HG03571 (cell line): ENCODE results near the gene THOC7.
A peak's percentile ranks its signal among the peaks of the same experiment; 100 is the strongest.

ENCODE experiments used
- ATAC-seq: cut with Tn5 transposase; IDR thresholded peaks from one replicate; pipeline ENCODE4 v1.9.1; 2021; ENCODE audit not compliant: unreplicated experiment

The THOC7 gene

DNA sequence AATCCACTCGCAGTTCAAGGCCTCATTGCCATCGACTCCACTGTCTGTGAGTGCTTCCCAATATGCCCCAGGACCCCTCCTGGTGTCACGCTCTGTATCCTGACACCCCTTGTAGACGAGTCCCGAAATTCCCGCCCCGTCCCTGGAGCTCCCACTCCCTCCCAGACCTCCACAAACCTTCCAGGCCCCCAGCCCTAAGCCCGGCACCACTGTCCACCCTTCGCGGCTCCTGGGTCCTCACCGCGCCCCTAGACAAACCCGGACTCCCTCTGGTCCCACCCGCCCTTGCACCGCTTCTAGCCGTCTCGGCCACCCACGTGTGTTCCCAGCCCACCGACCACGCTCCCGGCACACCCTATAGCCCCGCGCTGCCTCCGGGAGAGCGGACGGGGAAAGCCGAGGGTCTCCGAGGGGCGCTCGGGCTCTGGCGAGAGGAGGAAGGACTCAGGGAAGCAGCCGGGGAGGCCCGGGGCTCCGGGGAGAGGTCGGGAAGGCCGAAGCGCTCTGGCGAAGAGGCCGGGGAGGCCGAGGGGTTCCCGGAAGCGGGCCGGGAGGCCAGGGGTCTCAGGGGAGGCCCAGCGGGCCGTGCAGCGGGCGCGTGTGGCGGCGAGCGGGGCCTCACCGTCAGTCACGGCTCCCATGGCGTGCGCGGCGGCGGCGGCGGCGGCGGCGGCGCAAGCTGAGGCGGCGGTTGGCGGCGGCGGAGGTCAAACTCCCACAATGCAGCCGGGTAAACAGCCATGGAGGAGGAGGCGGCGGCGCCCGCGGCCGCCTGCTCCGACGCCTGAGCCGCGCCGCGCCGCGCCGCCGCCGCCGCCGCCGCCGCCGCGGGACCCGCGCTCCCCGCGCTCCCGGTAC is at the start of gene THOC7, which contains the start of gene ATXN7:
THOC7 (minus strand) TSS at position 656 of the 858 bp plus-strand sequence; CDS start at position 641, 15 bp downstream.
ATXN7 (plus strand) TSS at position 718 of the 858 bp plus-strand sequence. CDS start 48,732 bp downstream, outside the sequence.
- ATAC-seq, result peak; percentile 56

DNA sequence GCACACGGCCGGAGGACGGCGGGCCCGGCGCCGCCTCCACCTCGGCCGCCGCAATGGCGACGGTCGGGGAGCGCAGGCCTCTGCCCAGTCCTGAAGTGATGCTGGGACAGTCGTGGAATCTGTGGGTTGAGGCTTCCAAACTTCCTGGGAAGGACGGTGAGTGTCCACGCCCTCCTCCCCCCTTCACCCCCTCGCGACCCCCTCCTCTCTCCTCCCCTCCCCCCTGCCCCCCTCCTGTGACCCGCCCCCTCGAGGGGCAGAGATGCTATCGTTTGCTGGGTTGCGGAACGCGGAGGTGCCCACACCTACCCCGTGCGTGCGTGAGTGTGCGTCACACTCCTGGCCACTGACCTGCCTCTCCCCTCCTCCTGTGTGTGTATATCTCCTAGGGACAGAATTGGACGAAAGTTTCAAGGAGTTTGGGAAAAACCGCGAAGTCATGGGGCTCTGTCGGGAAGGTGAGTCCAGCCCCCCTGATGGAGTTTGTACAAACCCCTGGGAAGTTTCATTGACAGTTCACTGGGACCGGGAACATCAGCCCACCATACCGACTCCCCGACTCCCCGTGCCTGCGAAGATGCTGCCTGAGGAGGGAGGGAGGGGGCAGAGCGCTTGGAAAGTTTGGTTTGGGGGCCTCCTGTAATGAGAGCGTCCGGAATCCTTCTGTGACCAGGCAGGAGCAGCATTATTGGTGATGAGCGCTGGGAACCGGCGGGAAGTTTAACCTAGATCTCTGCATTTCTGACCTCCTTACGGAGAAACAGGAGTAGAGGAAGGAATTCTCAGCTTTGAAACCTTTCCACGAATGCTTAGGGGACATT is 49.4 kb upstream of the THOC7 start:
- ATAC-seq, result no peak

DNA sequence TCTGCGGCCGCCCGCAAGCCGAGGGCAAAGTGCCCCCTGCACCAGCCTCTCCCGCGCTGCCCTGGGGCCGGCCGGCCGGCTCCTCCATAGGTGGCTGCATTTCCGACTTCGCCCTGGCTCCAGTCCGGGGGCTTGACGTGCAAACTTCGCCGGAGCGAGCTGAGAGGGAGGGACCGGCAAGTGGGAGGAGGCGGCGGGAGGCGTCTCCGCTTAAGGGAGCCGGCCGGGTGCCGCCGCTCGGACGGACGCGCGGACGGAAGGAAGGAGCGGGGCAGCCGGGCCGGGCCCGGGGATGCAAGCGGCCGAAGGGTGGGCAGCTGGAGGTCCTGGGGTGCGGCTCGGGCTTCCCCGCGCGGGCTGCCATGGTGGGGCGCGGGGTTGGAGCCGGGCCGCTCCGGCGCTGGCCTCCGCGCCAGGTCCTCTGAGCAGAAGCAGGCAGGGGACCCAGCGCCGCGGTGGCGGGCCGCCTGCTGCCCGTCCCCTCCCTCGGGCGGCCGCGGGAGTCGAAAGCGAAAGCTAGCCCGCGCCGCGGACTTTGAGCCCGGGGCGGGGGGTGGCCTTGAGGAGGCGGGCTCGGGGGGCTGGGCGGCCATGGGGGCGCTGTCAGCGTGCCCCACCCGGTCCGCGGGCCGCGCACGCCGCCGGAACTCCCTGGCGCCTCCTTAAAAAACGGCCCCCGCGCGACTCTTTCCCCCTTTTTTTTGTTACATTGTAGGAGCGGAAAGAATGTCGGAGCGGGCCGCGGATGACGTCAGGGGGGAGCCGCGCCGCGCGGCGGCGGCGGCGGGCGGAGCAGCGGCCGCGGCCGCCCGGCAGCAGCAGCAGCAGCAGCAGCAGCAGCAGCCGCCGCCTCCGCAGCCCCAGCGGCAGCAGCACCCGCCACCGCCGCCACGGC is 48.5 kb upstream of the THOC7 start, which contains the start of gene SCAANT1:
SCAANT1 (minus strand) TSS at position 511 of the 895 bp plus-strand sequence.
- peak; percentile 78 for ATAC-seq

DNA sequence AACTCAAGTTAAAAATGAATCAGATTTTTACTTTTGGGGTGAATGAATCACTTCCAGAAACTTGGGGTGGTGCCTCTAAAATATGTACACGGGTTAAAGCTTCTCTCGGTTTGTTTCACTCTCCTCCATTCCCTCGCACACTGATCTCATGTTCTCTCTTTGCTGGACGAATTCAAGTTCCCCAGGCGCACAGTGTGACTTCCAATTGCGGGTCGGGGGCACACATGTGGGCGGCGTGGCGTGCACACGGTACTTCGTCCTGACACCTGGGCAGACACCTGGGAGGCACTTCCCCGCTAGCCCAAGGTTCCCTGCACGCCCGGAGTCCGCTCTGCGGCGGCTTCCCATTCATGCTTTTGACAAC is 47.9 kb upstream of the THOC7 start:
- no peak for ATAC-seq

DNA sequence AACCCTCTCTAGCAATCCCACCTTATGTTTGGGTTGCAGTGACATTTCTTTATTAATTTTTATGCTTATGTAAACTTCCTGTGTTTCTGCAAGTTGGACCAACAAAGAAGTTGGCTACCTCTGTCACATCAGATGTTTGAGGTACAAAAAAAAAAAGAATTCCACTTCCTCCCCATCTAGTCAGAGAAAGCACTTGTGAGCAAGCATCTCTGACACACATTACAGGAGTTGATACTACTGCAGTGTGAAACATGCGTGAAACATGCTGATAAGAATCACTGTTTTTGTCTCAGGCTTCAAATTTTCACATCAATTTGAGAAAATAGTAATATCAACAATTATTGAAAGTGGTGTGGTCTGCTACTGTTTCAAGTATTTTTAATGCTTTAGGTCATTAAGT is 47.3 kb upstream of the THOC7 start:
- ATAC-seq, result no peak

DNA sequence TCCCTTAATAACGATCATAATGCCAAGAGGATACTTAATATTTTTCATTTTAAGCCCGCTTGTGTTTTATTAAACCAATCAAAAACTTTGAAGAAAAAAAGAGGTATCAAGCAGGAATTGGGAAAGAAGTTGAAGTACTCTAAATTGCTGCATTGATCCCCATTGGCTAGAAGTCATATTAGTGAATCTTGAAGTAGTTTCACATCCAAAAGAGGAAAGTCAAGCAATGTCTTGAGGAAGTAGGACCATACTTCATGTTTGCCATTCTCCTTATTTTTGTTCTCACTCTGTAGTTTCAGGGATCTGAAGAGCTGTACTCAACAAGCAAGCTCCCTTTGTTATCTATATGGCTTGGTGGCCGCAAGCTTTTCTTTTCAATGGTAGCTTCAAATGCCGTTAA is 46.4 kb upstream of the THOC7 start:
- no peak for ATAC-seq

DNA sequence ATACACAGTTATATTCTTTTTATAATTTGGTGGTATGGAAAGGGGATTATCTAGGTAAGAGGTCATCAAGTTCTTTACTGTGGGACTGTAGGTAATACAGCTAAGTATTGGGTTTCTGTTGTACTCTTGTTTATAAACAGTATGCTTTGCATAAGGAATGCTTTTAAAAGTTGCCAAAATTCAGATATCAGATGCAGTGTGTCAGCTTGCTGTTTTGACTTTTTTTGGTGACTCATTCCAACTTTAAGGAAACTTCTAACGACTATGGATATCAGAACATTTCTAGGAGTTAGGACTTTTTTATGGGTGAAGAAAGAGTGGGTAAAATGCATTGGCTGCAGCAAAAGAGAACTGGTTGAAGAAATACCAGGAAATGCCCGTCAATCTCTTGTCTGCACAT is 45.8 kb upstream of the THOC7 start:
- ATAC-seq, result no peak

DNA sequence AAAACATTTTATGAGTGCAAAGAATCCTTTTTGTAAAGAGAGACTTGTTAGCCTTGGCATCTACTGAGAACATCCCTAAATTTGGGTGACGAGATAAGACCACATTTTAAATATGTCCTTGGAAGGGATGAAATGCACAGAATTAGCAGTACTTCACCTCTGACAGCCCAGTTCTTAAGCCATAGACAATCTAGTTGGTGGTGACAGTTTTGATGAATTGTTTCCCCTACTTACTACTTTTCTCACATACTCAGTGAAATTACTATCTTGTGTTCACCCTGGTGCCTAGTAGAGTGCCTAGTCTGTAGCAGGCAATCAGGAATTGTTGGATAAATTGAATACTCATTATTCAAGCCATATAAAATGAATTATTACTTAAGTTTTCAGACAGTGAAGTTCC is 45.2 kb upstream of the THOC7 start:
- no peak for ATAC-seq

DNA sequence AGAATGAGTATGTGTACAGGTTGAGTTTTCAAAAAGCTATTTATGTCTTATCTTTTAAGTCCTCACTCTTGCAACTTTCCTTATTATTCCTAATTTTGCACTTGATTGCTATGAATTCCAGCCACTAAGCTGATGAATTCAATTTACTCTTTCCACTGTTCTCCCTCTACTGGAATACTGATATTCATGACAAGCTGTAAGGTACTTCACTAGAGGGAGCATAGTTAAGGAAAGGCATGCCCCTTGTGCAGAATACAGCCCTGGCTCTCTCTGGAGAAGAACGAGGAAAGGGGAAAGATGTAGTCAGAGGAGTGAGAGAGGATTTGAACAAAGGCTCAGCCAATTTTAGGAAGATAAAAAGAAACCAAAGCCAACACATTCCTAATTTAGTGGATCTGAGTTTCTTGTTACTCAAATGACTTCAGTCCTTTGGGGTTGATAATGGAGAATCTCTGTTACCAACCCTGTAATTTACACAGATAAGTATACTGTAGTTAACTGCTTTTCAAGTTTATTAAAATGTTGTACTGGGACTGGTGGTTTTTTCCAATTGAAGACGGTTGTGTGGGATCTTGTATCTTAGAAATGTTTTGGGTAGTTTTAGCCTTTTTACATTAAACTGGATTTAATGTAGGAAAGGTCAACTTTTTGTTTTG is 44.6 kb upstream of the THOC7 start:
- no peak for ATAC-seq

DNA sequence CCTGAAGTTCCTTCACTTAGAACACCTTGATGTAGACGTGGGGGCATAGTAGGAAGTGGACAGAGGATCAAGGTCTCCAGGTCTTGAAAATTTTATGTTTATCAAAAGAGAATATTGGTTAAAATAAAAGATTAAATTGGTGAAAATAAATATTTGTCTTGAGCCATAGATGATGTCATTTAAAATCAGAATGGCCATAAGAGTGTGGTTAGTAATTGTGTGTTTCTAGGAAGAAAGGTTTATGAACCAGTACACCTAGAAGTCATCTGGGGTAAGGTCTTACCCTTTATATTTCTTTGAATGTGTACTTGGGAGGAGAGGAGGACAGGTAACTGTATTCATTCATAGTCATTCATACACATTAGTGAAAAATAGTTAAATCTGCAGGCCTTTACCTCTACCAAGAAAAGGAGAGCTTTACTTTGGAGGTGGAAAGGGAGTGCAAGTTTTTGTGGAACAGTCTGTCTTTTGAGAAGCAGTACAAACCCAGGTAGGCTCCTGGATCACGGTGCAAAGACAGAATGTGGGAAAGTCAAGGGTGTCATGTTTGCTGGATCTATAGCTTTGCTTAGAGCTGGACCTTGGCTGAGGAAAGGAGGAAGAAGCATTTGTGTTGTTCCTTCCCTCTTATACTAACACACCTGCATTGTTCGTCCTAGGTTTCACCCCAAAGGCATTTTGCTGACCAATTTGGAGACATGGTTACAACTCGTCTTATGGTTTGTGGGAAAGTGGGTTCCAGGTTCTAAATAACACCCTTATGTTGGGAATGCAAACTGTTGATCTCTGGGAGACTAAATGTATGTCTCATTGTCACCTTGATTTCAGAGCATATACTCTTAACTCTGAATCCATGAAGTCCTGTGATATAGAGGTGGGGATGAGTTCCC is 42.4 kb upstream of the THOC7 start:
- ATAC-seq, result no peak

DNA sequence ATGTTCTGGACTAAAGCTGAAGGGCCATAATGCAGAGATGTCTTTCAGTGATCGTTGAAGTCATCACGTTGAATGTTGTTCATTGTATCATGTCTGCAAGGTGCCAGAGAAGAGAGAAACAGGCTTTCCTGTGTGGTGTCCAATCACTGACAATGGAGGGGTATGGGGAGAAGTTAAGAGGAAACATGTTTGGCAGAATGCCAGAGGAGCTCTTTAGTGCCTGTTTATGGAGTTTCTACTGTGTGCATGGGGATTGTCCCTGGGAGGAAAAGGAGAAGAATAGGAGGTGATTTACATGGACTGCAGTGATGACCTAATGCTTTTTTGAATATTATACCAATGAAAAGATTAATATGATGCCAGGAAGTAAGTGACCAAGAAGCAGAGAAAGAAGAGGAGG is 36.9 kb upstream of the THOC7 start:
- no peak for ATAC-seq

DNA sequence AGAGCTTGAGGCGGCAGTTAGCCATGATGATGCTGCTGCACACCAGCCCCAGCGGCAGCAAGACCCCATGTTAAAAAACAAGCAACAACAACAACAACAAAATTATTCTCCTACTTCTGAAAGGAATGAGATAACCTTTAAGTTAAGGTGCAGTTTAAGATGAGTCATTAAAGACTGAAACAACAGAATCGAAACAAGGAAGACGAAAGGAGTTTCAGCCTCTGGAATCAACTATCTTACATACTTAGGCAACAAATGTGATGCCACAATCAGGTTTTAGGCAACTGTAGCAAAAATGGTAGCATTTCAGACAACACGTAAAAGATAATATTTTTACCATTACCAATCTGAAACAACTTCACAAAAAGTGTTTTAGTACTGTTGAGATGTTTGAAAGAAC is 36.4 kb upstream of the THOC7 start:
- no peak for ATAC-seq

DNA sequence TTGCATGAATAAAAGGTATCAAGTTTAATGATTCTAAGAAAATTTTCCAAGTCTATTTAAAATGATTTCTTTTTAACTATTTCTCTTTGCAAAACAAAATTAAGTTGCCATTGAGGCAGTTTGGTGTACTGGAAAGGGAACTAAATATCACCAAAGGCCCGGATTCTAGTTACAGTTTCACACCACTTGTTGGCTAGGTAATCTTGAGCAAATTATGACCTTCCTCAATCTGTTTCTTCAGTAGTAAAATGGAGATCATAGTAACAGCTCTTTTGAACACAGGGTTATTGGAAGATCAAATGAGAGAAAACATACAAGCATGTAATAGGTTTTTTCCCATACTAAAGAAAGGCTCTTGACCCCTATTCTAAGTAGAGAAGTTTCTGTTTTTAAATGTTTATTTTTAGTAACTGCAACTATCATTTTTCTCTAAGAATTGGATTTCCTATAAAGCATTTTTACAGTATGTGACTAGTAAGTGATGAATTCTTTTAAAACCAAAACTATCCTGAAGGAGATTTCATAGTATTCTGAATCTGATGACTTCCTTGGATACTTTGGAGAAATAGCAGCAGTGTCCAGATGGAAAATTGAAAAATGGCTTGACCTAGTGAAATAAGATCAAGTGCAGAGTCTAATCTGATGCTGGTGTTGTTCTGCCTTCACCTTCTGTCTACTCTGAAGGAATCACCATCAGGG is 32.9 kb upstream of the THOC7 start:
- no peak for ATAC-seq

DNA sequence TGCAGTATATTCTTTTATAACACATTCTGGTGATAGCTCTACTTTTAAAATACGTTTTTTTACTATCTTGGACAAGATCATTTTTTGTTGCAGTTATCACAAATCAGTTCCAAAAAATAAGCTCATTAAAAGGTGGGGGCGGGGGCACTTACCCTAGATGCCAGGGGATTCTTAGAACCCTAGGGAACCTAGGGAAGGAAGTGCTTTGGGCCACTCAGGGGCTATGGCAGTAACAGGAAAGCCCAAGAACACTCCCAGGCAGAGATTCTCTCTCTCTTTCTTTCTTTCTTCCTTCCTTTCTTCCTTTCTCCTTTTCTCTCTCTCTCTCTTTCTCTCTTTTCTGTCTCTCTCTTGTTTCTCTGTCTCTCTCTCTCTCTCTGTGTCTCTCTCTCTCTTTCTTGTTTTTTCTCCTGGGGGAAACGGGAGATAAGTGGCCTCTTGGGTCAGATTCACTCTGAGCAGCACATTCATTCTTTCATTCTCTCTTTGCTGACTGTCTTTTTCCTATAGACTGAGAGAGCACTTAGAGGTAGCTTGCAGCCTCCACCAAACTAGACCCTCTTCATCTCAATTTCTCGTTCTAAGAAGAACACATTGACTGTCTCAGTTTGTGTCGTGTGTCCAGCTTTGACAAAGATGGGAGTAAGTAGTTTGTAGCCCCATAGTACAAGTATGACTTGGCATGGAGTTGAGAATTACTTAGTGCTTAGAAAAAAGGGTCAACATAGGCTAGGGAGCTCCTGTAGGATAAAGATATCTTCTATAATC is 32.0 kb upstream of the THOC7 start:
- no peak for ATAC-seq

DNA sequence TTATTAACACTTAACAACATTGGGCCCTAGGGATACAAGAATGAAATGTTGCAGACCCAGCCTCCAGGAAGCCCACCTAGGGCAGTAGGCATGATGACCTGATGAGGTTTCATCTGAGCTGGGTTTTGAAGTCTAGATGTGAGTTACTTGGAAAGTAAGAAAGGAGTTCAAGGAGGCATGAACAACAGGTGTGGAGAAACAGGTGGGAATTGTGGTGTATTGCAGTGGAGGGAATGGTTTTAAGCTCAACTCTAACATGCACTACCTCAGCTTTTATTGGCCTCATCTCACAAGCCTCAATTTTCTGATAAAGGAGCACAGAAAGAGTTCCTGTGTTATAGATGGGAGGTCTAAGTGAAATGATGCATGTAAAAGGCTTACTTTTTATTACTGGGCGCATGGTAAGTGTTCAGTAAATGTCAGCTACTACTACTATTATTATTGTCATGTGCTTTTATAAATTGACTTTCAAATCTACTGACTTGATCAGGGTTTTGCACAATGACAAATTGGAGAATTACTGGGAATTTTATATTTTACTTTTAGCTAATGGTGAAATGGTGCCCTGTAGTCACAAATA is 29.3 kb upstream of the THOC7 start:
- ATAC-seq, result no peak

DNA sequence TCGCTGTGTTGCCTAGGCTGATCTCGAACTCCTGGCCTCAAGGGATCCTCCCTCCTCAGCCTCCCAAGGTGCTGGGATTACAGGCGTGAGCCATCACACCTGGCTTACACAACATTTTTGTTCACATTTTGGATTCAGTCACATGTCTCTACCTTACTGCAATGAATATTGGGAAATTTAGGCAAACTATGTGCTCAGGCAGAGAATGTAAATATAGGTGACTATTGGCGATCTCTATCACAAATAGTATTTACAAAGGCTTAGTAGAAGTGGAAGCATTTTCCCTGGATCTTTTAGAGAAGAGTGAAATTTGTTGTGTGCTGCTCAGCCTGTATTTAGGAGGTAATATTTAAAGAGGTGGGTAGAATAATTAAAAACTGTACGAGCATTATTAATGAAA is 27.9 kb upstream of the THOC7 start:
- no peak for ATAC-seq

DNA sequence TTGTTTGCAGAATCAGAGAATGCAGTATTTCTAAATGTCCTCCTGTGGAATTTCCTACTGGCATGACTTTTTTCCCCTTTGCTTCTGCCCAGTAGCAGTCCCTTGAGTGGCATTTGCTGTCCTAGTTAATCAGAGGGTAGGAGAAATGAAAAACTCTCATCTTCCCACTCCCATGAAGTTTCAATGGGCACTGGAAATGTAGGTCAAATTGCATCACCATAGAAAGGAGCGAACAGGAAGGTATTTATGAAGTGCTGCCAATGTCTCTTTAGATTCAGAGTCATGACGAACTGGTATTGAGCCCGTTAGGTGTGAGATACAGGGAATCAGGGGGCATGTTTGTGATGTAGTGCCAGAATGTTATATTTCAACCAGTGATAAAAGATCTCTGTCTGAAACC is 23.3 kb upstream of the THOC7 start:
- ATAC-seq, result no peak

DNA sequence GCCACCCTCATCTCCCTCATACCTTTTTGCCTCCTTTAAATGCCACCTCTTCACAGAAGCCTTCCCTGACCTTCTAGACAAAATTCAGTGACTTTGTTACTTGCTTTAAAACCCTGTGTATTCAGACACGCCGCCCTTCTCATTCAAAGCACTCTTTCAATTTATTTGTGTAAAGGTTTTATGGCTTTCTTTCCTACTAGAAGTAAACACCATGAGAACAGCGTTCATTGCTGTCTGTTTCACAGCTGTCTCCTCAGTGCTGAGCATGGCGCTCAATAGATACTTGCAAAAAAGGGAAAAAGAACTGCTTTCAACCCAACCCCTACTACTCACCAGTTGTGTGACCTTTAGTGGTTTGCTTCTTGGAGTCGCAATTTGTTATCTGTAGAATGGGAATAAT is 17.0 kb upstream of the THOC7 start:
- ATAC-seq, result no peak
